RWPE2 (cell line): ENCODE measurements around the gene RNASEH2C.
"Not testable (repeated sequence)": the region's sequence is repeated elsewhere in the genome, so short reads cannot be mapped to it uniquely, and the experiment has no call there.

Source experiments
- ATAC-seq: fragments of 200-7000 bp; cut with Tn5 transposase; 3 replicates; pipeline ENCODE4 v1.9.1; 2021; ENCODE audit warnings: low read depth
- DNase-seq: peaks from one replicate; pipeline ENCODE4 v3.0.0-alpha.2; 2020; ENCODE audit warnings: low spot score
- H3K27ac ChIP-seq: fragments of 450-650 bp; 2 replicates; pipeline ENCODE4 v1.5.1; 2017; ENCODE audit warnings: mild to moderate bottlenecking; ENCODE audit not compliant: poor library complexity, severe bottlenecking
- H3K27me3 ChIP-seq: fragments of 250-450 bp; sonication (Bioruptor Pico); 2 replicates; pipeline ENCODE4 v1.5.1; 2021; ENCODE audit warnings: mild to moderate bottlenecking, moderate library complexity; ENCODE audit not compliant: insufficient read depth, poor library complexity, severe bottlenecking
- H3K36me3 ChIP-seq: fragments of 250-450 bp; sonication (Bioruptor Pico); 2 replicates; pipeline ENCODE4 v1.5.1; 2020; ENCODE audit warnings: low read depth, mild to moderate bottlenecking, moderate library complexity
- H3K4me1 ChIP-seq: fragments of 250-450 bp; sonication (Bioruptor Pico); 2 replicates; pipeline ENCODE4 v1.5.1; 2021; ENCODE audit warnings: mild to moderate bottlenecking, moderate library complexity; ENCODE audit not compliant: insufficient read depth, poor library complexity, severe bottlenecking
- H3K4me3 ChIP-seq: fragments of 250-450 bp; sonication (Bioruptor Pico); 2 replicates; pipeline ENCODE4 v1.5.1; 2021; ENCODE audit warnings: mild to moderate bottlenecking, moderate library complexity; ENCODE audit not compliant: severe bottlenecking
- H3K9me3 ChIP-seq: fragments of 250-450 bp; sonication (Bioruptor Pico); 2 replicates; pipeline ENCODE4 v1.5.1; 2021; ENCODE audit warnings: mild to moderate bottlenecking, moderate library complexity; ENCODE audit not compliant: severe bottlenecking
- CTCF ChIP-seq: fragments of 450-650 bp; IDR thresholded peaks from one replicate; pipeline ENCODE4 v1.5.1; 2017; ENCODE audit warnings: mild to moderate bottlenecking, moderate library complexity; ENCODE audit not compliant: poor library complexity, severe bottlenecking

RNASEH2C gene

GRCh38 chr11:65709661-65710060 lies 10.9 kb downstream of the RNASEH2C start:
- TF ChIP-seq CTCF: no peak
- Histone ChIP-seq H3K9me3 (no peaks in the 10 kb centered on the region), H3K4me3 (no peak overlapping the region), H3K27ac (no peak overlapping the region), H3K27me3 (no peaks in the 10 kb centered on the region), H3K4me1 (no peaks in the 10 kb centered on the region), H3K36me3 (peaks cover 20% of the 10 kb centered on the region)
- ATAC-seq (no peak), DNase-seq (no peak)

- TF ChIP-seq CTCF: no peak
- no peaks in the 10 kb centered on the region for H3K4me1 ChIP-seq
- peaks cover 8% of the 10 kb centered on the region for H3K36me3 ChIP-seq
- ATAC-seq (no peak), DNase-seq (no peak)
- no peak overlapping the region for H3K4me3 ChIP-seq
- H3K27me3 ChIP-seq: no peaks in the 10 kb centered on the region
- no peak overlapping the region for H3K27ac ChIP-seq
- no peaks in the 10 kb centered on the region for H3K9me3 ChIP-seq
Measured at GRCh38 chr11:65708451-65708850, 12.1 kb downstream of the RNASEH2C start.

GRCh38 chr11:65707002-65707401 lies 13.6 kb downstream of the RNASEH2C start:
- not testable (repeated sequence) for H3K36me3 ChIP-seq, DNase-seq, H3K27me3 ChIP-seq, ATAC-seq, H3K9me3 ChIP-seq, H3K4me1 ChIP-seq, H3K27ac ChIP-seq, H3K4me3 ChIP-seq

- TF ChIP-seq CTCF: peak; percentile 81
- not testable (repeated sequence) for H3K4me1 ChIP-seq, DNase-seq, H3K4me3 ChIP-seq, H3K9me3 ChIP-seq, H3K27ac ChIP-seq, H3K36me3 ChIP-seq, ATAC-seq, H3K27me3 ChIP-seq
Measured at GRCh38 chr11:65706303-65706763, 14.3 kb downstream of the RNASEH2C start.

GRCh38 chr11:65703846-65704245 lies 16.8 kb downstream of the RNASEH2C start:
- no peaks in the 10 kb centered on the region for H3K4me1 ChIP-seq
- H3K4me3 ChIP-seq: no peak overlapping the region
- DNase-seq (no peak), ATAC-seq (no peak)
- no peaks in the 10 kb centered on the region for H3K27me3 ChIP-seq
- no peak for TF ChIP-seq CTCF
- H3K27ac ChIP-seq: no peak overlapping the region
- no peaks in the 10 kb centered on the region for H3K36me3 ChIP-seq
- no peaks in the 10 kb centered on the region for H3K9me3 ChIP-seq
